Breast epithelium (tissue), 3 donors: ENCODE results near the gene KLF12.

ENCODE experiments used
- CTCF ChIP-seq, 3 donors: fragments of 450-650 bp; IDR thresholded peaks; one replicate each; pipeline ENCODE4 v1.5.1; 2016 to 2017; ENCODE audit warnings: antibody characterized with exemption in 3 of 3, mild to moderate bottlenecking in 3 of 3, moderate library complexity in 3 of 3
- POLR2A ChIP-seq: fragments of 450-650 bp; IDR thresholded peaks from one replicate; pipeline ENCODE4 v1.6.1; 2016; ENCODE audit warnings: antibody characterized with exemption, mild to moderate bottlenecking, moderate library complexity
- POLR2AphosphoS5 ChIP-seq, 3 donors: sonication (generic); formaldehyde crosslinking; IDR thresholded peaks; one replicate each; pipeline ENCODE4 v1.6.1; 2017; ENCODE audit warnings: antibody characterized with exemption in 3 of 3

- TF ChIP-seq POLR2A = no peak
- no peak for TF ChIP-seq POLR2AphosphoS5 (IDR thresholded peaks at IDR 0.05)
- no peak for TF ChIP-seq CTCF (IDR thresholded peaks at IDR 0.05)
These were observed 40.5 kb downstream of the KLF12 start for GRCh38 chr13:74093691-74094090.
